ENCODE measurements around the gene SORBS2.

DNA sequence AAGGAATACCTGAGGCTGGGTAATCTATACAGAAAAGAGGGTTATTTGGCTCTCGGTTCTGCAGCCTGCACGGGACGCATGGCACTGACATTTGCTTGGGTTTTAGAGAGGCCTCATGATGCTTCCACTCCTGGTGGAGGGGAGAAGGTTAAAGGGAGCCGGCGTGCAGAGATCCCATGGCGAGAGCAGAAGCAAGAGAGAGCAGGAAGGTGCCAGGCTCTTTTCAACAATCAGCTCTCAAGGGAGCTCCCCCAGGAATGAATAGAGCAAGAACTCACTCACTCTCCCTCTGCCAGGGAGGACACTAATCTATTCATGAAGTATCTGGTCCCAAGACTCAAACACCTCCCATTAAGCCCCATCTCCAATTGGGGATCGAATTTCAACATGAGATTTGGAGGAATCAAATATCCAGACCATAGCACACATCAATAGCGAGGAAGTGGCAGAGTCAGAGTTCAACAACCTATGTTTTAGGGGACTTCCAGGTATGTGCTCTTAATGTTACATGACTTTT lies 109.8 kb downstream of the SORBS2 start:
- no peak for TF ChIP-seq CREB1 (IDR thresholded peaks at IDR 0.05)
- TF ChIP-seq, protein P1, sequence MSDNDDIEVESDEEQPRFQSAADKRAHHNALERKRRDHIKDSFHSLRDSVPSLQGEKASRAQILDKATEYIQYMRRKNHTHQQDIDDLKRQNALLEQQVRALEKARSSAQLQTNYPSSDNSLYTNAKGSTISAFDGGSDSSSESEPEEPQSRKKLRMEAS (IDR thresholded peaks at IDR 0.05): no peak
- no peak for TF ChIP-seq POLR2A (IDR thresholded peaks at IDR 0.05; ENCODE audit: control extremely low read depth in 1 of 2, low read depth in 2 of 2, low read length in 2 of 2)
- no peak for TF ChIP-seq SIN3A (conservative IDR thresholded peaks at IDR 0.05 in 1 of 2, IDR thresholded peaks at IDR 0.05 in 1 of 2; ENCODE audit: low read depth in 1 of 2, low read length in 2 of 2)
- TF ChIP-seq, protein P2, sequence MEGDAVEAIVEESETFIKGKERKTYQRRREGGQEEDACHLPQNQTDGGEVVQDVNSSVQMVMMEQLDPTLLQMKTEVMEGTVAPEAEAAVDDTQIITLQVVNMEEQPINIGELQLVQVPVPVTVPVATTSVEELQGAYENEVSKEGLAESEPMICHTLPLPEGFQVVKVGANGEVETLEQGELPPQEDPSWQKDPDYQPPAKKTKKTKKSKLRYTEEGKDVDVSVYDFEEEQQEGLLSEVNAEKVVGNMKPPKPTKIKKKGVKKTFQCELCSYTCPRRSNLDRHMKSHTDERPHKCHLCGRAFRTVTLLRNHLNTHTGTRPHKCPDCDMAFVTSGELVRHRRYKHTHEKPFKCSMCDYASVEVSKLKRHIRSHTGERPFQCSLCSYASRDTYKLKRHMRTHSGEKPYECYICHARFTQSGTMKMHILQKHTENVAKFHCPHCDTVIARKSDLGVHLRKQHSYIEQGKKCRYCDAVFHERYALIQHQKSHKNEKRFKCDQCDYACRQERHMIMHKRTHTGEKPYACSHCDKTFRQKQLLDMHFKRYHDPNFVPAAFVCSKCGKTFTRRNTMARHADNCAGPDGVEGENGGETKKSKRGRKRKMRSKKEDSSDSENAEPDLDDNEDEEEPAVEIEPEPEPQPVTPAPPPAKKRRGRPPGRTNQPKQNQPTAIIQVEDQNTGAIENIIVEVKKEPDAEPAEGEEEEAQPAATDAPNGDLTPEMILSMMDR (IDR thresholded peaks at IDR 0.05; ENCODE audit: control extremely low read depth in 1 of 3, insufficient read depth in 1 of 3, low read depth in 1 of 3, low read length in 3 of 3): no peak
